A673 (cell line): Measurements from ENCODE around the gene IGFBP5. TPM values are rescaled to one million over a fixed set of nuclear protein-coding genes. Genes with fewer than 3 reads are reported as not detected.

ENCODE experiments used
- BruUV-seq: library from RNA; stranded (reverse); fragments of 400-500 nt; replicated peaks from 2 replicates; lab custom pipeline; 2021; lab: Mats Ljungman, UMichigan
- CTCF ChIA-PET: fragments of 300-600 bp; sonication (Branson Sonifier 250); formaldehyde crosslinking; loops from one replicate; lab custom pipeline; 2022; ENCODE audit warnings: antibody characterized with exemption; lab: Charles Lee
- POLR2A ChIA-PET: fragments of 300-600 bp; sonication (Branson Sonifier 250); formaldehyde crosslinking; loops from one replicate; lab custom pipeline; 2022; ENCODE audit warnings: antibody characterized with exemption; ENCODE audit not compliant: low non-redundant PET; lab: Charles Lee
- DNase-seq: peaks from one replicate; pipeline ENCODE4 v3.0.0-alpha.2; 2015; ENCODE audit warnings: low spot score
- H3K27ac ChIP-seq: fragments of 200-600 bp; sonication (generic); 2 replicates; pipeline ENCODE4 v1.5.1; 2016; ENCODE audit warnings: mixed run types, low read depth, mild to moderate bottlenecking, mixed read lengths, antibody characterized with exemption, low read length; ENCODE audit not compliant: poor library complexity, severe bottlenecking
- H3K27me3 ChIP-seq: fragments of 200-600 bp; sonication (generic); replicated peaks from 2 replicates; pipeline ENCODE4 v1.6.1; 2017; ENCODE audit warnings: mixed run types, low read depth, mild to moderate bottlenecking, mixed read lengths, antibody characterized with exemption, low read length; ENCODE audit not compliant: insufficient read depth, poor library complexity
- H3K36me3 ChIP-seq: fragments of 200-600 bp; sonication (generic); 2 replicates; pipeline ENCODE4 v1.6.1; 2016; ENCODE audit warnings: mixed run types, mild to moderate bottlenecking, mixed read lengths, antibody characterized with exemption, low read length; ENCODE audit not compliant: insufficient read depth, poor library complexity, severe bottlenecking
- H3K4me1 ChIP-seq: fragments of 200-600 bp; sonication (generic); 2 replicates; pipeline ENCODE4 v1.6.1; 2017; ENCODE audit warnings: mixed run types, mild to moderate bottlenecking, mixed read lengths, antibody characterized with exemption, low read length; ENCODE audit not compliant: insufficient read depth, poor library complexity, severe bottlenecking
- H3K4me3 ChIP-seq: fragments of 200-600 bp; sonication (generic); 2 replicates; pipeline ENCODE4 v1.5.1; 2016; ENCODE audit warnings: low read depth, mixed run types, mild to moderate bottlenecking, mixed read lengths, low read length; ENCODE audit not compliant: poor library complexity, severe bottlenecking
- H3K9me3 ChIP-seq: fragments of 200-600 bp; sonication (generic); 2 replicates; pipeline ENCODE4 v1.6.1; 2016; ENCODE audit warnings: mixed run types, low read depth, mild to moderate bottlenecking, mixed read lengths, antibody characterized with exemption, low read length; ENCODE audit not compliant: poor library complexity, severe bottlenecking
- CTCF ChIP-seq: fragments of 300-800, 200-600 bp; sonication (generic); conservative IDR thresholded peaks from 2 replicates; pipeline ENCODE4 v1.5.1; 2017; ENCODE audit warnings: low read depth, mild to moderate bottlenecking, antibody characterized with exemption, low read length, moderate library complexity, mixed read lengths
- EZH2 ChIP-seq: fragments of 200-600 bp; sonication (generic); IDR thresholded peaks from 2 replicates; pipeline ENCODE4 v1.6.1; 2017; ENCODE audit warnings: borderline replicate concordance, low read depth, mild to moderate bottlenecking, mixed read lengths, antibody characterized with exemption, low read length; ENCODE audit not compliant: poor library complexity, severe bottlenecking
- intact Hi-C: fragments of 100-400 bp; cut with micrococcal nuclease; formaldehyde crosslinking; loops from one replicate; pipeline ENCODE4 v1.10.0; 2022; ENCODE audit not compliant: unreplicated experiment
- total RNA-seq: library from RNA; stranded (reverse); gene quantifications from 2 replicates; pipeline ENCODE4 v1.2.3, GENCODE V29; 2021

The IGFBP5 gene
- total RNA-seq, 1 experiment from 2014 or later = 5.4 TPM

- H3K27me3 ChIP-seq = no peaks in the 10 kb centered on the region
- intact Hi-C loops = loop anchor here (5.0 kb wide), 2 partner anchors 67 to 257 kb away; no protein-coding TSS in a partner anchor
- DNase-seq = no peak
- ChIA-PET CTCF (interaction anchor here (0.8 to 4.3 kb wide), 2 partner anchors 10 to 146 kb away, joined by 4 to 50 read pairs; no protein-coding TSS in a partner anchor), POLR2A (interaction anchor here (0.6 kb wide), 1 partner anchor 46 kb away, joined by 4 read pairs; no protein-coding TSS in a partner anchor)
- H3K27ac ChIP-seq = peak overlapping the region; percentile 56
- peaks cover 12% of the 10 kb centered on the region for H3K4me1 ChIP-seq
- no peaks in the 10 kb centered on the region for H3K9me3 ChIP-seq
- TF ChIP-seq CTCF (0 out of 2 replicates have a peak, but pooled peaks have one; percentile 22), EZH2 (no peak)
- no peak overlapping the region for H3K4me3 ChIP-seq
- H3K36me3 ChIP-seq = peaks cover 67% of the 10 kb centered on the region
- BruUV-seq = no TSS peak
These were observed 30.7 kb downstream of the IGFBP5 start for GRCh38 chr2:216664593-216665034.

- no peaks in the 10 kb centered on the region for H3K9me3 ChIP-seq
- CTCF ChIA-PET = interaction anchor here (4.3 kb wide), 1 partner anchor 145 kb away, joined by 50 read pairs; no protein-coding TSS in a partner anchor
- peaks cover 12% of the 10 kb centered on the region for H3K4me1 ChIP-seq
- BruUV-seq = TSS peak; percentile 91
- no peak overlapping the region for H3K4me3 ChIP-seq
- H3K36me3 ChIP-seq = peaks cover 75% of the 10 kb centered on the region
- H3K27me3 ChIP-seq = no peaks in the 10 kb centered on the region
- intact Hi-C loops = no loop called here
- POLR2A ChIA-PET = no interaction called here
- H3K27ac ChIP-seq = no peak overlapping the region
- DNase-seq = no peak
- TF ChIP-seq CTCF (no peak), EZH2 (no peak)
These were observed 31.5 kb downstream of the IGFBP5 start for GRCh38 chr2:216663846-216664245.

GRCh38 chr2:216663106-216663505 is 32.2 kb downstream of the IGFBP5 start:
- TF ChIP-seq CTCF (no peak), EZH2 (no peak)
- BruUV-seq = no TSS peak
- POLR2A ChIA-PET = interaction anchor here (0.6 kb wide), 1 partner anchor 28 kb away, joined by 8 read pairs; no protein-coding TSS in a partner anchor

More at GRCh38 chr2:216663106-216663505, 32.2 kb downstream of the IGFBP5 start:
- Histone ChIP-seq H3K27me3 (no peaks in the 10 kb centered on the region), H3K9me3 (no peaks in the 10 kb centered on the region), H3K36me3 (peaks cover 76% of the 10 kb centered on the region), H3K27ac (no peak overlapping the region), H3K4me1 (peaks cover 12% of the 10 kb centered on the region), H3K4me3 (no peak overlapping the region)
- no peak for DNase-seq
- CTCF ChIA-PET = interaction anchor here (0.5 to 4.3 kb wide), 2 partner anchors 21 to 144 kb away, joined by 3 to 50 read pairs; no protein-coding TSS in a partner anchor
- intact Hi-C loops = no loop called here
